ENCODE data around the gene THRSP. TPM values are rescaled to one million over a fixed set of nuclear protein-coding genes. Genes with fewer than 3 reads are reported as not detected.

Gene THRSP
- total and polyA plus RNA-seq, 2 experiments from 2014 or later = not detected

DNA sequence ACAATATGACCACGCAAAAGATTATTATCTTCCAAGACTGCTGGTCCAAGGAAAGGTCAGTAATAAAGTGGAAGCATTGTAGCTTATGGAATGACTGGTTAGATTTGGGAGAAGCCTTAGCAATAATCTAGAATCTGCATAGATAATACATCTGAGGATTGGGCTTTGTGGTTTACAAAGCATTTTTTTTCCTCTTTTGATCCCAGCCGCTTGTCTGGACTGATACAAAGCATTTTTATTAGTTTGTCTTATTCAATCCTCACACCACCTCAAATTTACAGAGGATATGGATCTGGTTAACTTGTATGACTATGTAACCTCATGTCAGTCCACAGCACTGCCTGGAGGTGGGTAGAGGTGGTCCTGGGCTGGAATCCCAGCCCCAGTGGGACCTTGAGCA is 990 bp upstream of the THRSP start:
- DNase-seq (ENCODE audit: low spot score) (no peak), ATAC-seq (no peak)
- H3K27ac ChIP-seq (ENCODE audit: low read depth) = no peak overlapping the region
- Mint-ChIP-seq H3K4me1 (no peaks in the 10 kb centered on the region), H3K9me3 (no peaks in the 10 kb centered on the region), H3K4me3 (no peak overlapping the region), H3K27ac (no peak overlapping the region), H3K27me3 (ENCODE audit: insufficient read depth, low read depth, poor library complexity) (peaks cover 2% of the 10 kb centered on the region), H3K36me3 (ENCODE audit: low read depth) (peaks cover 9% of the 10 kb centered on the region)
- H3K27me3 ChIP-seq (ENCODE audit: insufficient read depth) = no peaks in the 10 kb centered on the region
- H3F3A ChIP-seq (replicated peaks; ENCODE audit: low read depth) = no peaks in the 10 kb centered on the region
- H3K9me2 ChIP-seq (ENCODE audit: insufficient read depth) = no peaks in the 10 kb centered on the region
- no peaks in the 10 kb centered on the region for H3K4me1 ChIP-seq (ENCODE audit: insufficient read depth)
- H3K4me2 ChIP-seq = no peak overlapping the region
- H2AFZ ChIP-seq = no peak overlapping the region
- H3K36me3 ChIP-seq (ENCODE audit: insufficient read depth) = no peaks in the 10 kb centered on the region
- no peaks in the 10 kb centered on the region; the same call in 1 of the 2 replicates for H4K20me1 ChIP-seq (replicated peaks; ENCODE audit: insufficient read depth)
- no peak overlapping the region for H3K4me3 ChIP-seq
- H3K79me2 ChIP-seq (replicated peaks; ENCODE audit: insufficient read depth) = no peaks in the 10 kb centered on the region
- no peak for TF ChIP-seq ZNF114 (CRISPR knock-in tag; IDR thresholded peaks at IDR 0.05)
- TF ChIP-seq, protein P1, sequence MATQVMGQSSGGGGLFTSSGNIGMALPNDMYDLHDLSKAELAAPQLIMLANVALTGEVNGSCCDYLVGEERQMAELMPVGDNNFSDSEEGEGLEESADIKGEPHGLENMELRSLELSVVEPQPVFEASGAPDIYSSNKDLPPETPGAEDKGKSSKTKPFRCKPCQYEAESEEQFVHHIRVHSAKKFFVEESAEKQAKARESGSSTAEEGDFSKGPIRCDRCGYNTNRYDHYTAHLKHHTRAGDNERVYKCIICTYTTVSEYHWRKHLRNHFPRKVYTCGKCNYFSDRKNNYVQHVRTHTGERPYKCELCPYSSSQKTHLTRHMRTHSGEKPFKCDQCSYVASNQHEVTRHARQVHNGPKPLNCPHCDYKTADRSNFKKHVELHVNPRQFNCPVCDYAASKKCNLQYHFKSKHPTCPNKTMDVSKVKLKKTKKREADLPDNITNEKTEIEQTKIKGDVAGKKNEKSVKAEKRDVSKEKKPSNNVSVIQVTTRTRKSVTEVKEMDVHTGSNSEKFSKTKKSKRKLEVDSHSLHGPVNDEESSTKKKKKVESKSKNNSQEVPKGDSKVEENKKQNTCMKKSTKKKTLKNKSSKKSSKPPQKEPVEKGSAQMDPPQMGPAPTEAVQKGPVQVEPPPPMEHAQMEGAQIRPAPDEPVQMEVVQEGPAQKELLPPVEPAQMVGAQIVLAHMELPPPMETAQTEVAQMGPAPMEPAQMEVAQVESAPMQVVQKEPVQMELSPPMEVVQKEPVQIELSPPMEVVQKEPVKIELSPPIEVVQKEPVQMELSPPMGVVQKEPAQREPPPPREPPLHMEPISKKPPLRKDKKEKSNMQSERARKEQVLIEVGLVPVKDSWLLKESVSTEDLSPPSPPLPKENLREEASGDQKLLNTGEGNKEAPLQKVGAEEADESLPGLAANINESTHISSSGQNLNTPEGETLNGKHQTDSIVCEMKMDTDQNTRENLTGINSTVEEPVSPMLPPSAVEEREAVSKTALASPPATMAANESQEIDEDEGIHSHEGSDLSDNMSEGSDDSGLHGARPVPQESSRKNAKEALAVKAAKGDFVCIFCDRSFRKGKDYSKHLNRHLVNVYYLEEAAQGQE (IDR thresholded peaks at IDR 0.05; ENCODE audit: unreplicated experiment) = no peak
- no peak for TF ChIP-seq CREB1 (CRISPR knock-in tag; IDR thresholded peaks at IDR 0.05; ENCODE audit: low read depth)
- TF ChIP-seq EZH2phosphoT487 (IDR thresholded peaks at IDR 0.05; ENCODE audit: unreplicated experiment) = no peak
- TF ChIP-seq STAT1 (IDR thresholded peaks at IDR 0.05; ENCODE audit: unreplicated experiment) = no peak
- TF ChIP-seq, protein P2, sequence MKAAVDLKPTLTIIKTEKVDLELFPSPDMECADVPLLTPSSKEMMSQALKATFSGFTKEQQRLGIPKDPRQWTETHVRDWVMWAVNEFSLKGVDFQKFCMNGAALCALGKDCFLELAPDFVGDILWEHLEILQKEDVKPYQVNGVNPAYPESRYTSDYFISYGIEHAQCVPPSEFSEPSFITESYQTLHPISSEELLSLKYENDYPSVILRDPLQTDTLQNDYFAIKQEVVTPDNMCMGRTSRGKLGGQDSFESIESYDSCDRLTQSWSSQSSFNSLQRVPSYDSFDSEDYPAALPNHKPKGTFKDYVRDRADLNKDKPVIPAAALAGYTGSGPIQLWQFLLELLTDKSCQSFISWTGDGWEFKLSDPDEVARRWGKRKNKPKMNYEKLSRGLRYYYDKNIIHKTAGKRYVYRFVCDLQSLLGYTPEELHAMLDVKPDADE (IDR thresholded peaks at IDR 0.05) = no peak
- no peak for TF ChIP-seq ZNF331 (CRISPR knock-in tag; IDR thresholded peaks at IDR 0.05; ENCODE audit: low read depth)
- no peak for TF ChIP-seq POLR2AphosphoS5 (IDR thresholded peaks at IDR 0.05; ENCODE audit: low read depth)
- no peak for TF ChIP-seq EZH2 (IDR thresholded peaks at IDR 0.05; ENCODE audit: low read depth, unreplicated experiment)
- TF ChIP-seq JUNB (IDR thresholded peaks at IDR 0.05; ENCODE audit: unreplicated experiment) = no peak
- TF ChIP-seq, protein P3, sequence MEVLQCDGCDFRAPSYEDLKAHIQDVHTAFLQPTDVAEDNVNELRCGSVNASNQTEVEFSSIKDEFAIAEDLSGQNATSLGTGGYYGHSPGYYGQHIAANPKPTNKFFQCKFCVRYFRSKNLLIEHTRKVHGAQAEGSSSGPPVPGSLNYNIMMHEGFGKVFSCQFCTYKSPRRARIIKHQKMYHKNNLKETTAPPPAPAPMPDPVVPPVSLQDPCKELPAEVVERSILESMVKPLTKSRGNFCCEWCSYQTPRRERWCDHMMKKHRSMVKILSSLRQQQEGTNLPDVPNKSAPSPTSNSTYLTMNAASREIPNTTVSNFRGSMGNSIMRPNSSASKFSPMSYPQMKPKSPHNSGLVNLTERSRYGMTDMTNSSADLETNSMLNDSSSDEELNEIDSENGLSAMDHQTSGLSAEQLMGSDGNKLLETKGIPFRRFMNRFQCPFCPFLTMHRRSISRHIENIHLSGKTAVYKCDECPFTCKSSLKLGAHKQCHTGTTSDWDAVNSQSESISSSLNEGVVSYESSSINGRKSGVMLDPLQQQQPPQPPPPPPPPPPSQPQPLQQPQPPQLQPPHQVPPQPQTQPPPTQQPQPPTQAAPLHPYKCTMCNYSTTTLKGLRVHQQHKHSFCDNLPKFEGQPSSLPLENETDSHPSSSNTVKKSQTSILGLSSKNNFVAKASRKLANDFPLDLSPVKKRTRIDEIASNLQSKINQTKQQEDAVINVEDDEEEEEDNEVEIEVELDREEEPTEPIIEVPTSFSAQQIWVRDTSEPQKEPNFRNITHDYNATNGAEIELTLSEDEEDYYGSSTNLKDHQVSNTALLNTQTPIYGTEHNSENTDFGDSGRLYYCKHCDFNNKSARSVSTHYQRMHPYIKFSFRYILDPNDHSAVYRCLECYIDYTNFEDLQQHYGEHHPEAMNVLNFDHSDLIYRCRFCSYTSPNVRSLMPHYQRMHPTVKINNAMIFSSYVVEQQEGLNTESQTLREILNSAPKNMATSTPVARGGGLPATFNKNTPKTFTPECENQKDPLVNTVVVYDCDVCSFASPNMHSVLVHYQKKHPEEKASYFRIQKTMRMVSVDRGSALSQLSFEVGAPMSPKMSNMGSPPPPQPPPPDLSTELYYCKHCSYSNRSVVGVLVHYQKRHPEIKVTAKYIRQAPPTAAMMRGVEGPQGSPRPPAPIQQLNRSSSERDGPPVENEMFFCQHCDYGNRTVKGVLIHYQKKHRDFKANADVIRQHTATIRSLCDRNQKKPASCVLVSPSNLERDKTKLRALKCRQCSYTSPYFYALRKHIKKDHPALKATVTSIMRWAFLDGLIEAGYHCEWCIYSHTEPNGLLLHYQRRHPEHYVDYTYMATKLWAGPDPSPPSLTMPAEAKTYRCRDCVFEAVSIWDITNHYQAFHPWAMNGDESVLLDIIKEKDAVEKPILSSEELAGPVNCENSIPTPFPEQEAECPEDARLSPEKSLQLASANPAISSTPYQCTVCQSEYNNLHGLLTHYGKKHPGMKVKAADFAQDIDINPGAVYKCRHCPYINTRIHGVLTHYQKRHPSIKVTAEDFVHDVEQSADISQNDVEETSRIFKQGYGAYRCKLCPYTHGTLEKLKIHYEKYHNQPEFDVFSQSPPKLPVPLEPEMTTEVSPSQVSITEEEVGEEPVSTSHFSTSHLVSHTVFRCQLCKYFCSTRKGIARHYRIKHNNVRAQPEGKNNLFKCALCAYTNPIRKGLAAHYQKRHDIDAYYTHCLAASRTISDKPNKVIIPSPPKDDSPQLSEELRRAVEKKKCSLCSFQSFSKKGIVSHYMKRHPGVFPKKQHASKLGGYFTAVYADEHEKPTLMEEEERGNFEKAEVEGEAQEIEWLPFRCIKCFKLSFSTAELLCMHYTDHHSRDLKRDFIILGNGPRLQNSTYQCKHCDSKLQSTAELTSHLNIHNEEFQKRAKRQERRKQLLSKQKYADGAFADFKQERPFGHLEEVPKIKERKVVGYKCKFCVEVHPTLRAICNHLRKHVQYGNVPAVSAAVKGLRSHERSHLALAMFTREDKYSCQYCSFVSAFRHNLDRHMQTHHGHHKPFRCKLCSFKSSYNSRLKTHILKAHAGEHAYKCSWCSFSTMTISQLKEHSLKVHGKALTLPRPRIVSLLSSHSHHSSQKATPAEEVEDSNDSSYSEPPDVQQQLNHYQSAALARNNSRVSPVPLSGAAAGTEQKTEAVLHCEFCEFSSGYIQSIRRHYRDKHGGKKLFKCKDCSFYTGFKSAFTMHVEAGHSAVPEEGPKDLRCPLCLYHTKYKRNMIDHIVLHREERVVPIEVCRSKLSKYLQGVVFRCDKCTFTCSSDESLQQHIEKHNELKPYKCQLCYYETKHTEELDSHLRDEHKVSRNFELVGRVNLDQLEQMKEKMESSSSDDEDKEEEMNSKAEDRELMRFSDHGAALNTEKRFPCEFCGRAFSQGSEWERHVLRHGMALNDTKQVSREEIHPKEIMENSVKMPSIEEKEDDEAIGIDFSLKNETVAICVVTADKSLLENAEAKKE (CRISPR knock-in tag; IDR thresholded peaks at IDR 0.05) = no peak
